ENCODE measurements around the gene NOVA1.

GRCh38 chr14:26443654-26444053 lies 154.2 kb downstream of the NOVA1 start:
- TF ChIP-seq POLR2A (IDR thresholded peaks at IDR 0.05) (no peak), POLR2AphosphoS5 (IDR thresholded peaks at IDR 0.05; ENCODE audit: insufficient read depth in 1 of 2, low read depth in 1 of 2) (no peak)

Measured in vagina (tissue), 2 donors.